Fibroblast of skin of left biceps (primary cell): ENCODE results near the gene FAM107A.

ENCODE experiments used
- DNase-seq, 2 experiments: peaks; one replicate each; pipeline ENCODE4 v3.0.0-alpha.2; 2013; ENCODE audit warnings: low read depth in 2 of 2

The FAM107A gene, protein sequence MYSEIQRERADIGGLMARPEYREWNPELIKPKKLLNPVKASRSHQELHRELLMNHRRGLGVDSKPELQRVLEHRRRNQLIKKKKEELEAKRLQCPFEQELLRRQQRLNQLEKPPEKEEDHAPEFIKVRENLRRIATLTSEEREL

DNA sequence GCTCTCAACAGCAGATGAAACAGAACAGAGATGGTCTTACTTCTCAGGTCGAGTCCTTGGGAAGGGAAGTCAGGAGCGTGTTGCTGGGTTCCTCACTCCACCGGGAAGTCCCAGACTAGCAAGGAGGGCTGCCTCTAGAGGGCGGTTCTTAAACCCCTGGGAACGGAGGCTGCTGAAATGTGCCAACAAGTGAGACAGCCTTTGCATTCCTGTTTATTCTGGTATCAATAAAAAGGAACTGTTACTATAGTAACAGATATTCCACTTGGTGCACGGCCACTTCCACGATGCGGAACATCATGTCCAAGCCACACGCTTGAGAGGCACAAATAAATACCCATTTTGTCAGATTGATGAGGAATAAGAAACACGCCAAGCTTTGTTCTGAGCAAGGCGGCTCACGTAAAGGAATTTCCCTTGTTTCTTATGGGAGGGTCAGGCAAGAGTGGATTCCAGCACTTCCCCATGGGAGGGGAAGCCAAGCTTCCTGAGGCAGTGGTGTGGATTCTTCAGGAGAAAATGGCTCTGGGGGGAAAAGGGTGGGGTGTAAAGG lies at the start of gene FAM107A:
Gene FAM107A (minus strand): TSS at position 123 of the 553 bp plus-strand sequence. CDS start 7,531 bp downstream, outside the sequence.
- DNase-seq, result no peak

DNA sequence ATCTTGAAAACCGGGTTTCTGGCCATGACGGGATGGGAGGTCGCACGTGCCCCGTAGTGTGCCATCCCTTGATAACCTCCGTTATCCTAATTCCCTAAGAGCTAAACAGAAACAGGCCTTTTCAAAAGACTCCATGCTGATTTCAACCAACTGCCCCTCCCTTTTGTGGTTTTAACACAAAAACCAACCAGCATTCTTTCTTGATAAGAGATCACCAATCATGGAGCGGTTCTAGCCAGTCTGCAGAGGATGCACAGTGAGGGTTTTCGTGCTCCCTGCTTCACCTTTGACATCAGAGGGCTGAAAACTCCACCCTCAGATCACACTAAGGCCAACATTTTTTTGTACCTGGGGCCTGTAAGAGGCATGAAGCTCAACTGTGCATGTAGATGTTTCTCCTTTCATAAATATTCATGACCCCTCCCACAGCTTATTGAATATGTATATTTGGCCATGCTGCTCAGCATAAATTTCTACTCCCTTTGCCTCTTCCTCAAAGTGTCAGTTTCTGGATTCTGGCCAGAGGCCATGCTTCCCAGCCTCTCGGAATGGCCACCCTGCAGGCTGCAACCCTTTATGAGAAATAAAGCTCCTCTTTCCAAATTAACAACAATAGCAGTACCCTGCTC lies 48.1 kb upstream of the FAM107A start:
- no peak for DNase-seq

DNA sequence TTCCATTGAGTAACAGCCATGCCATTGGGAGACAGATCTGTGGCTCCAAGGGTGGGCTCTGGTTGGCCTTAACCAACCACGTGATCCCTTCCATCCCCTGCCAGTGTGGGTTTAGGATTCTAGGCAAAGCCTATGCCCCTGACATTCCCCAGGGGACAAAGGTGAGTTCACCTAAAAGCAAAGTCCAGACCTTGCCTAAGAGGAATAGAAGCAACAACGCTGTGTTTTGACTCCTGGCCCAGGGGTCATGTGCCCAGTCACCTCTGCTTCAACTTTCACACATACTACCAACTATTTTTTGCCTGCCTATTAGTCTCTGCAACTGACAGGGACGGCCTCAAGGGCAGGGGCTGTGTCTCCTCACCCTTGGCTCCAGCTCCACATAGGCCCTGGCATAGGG lies 47.4 kb upstream of the FAM107A start:
- DNase-seq, result no peak

DNA sequence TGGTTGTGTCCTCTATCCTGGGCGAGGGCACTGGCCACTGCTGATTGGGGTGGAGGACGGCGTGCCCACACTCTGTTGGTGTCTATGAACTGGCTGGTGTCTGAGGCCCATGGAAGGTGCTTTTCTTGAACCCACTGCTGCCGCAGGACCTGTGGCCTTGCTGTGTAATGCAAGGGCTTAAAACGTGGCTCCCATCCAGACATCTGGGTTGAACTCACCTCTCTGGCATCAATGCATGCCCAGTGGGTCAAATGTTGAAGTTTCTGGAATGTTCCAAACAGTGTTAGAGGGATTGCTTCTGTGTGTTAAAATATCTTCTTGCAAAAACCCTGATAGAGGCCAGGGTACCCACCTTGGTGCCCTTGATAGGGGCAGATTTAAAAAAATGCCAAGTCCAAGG lies 46.8 kb upstream of the FAM107A start:
- DNase-seq, result no peak

DNA sequence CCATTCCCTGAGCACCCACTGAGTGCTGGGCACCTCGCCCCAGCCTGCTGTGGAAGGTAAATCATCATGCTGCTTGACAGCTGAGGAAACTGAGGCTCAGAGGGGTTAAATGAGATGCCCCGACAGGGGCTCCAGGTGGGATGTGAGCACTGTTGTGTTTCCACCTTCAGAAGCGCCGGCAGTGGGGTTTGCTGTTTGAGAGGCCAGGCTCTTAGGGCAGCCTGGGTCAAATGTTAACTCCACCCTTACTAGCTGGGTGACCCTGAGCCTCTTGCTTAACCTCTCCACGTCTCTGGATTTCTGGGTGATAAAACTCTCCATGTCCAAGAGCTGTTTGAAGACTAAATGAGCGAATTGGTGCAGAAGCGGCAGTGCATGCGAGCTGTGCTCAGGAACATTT lies 46.3 kb upstream of the FAM107A start:
- DNase-seq, result no peak

DNA sequence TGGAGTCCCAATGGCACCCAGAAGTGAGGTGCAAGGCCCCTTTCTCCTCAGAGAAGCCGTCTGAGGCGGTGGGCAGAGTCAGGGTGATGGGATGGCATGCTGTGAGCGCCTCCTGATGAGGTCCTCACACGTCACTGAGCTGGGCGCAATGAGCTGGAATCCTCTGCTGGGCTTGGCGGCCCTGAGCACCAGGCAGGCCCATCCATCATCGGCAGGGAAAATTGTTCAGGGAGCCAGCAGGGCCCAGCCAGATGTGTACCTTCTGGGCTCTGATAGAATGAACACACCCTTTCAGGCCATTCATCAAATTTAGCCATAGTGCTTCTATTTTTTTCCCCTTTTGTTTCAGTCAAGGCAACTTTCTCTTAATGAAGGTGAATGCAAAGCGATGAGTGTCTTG lies 45.7 kb upstream of the FAM107A start:
- no peak for DNase-seq

DNA sequence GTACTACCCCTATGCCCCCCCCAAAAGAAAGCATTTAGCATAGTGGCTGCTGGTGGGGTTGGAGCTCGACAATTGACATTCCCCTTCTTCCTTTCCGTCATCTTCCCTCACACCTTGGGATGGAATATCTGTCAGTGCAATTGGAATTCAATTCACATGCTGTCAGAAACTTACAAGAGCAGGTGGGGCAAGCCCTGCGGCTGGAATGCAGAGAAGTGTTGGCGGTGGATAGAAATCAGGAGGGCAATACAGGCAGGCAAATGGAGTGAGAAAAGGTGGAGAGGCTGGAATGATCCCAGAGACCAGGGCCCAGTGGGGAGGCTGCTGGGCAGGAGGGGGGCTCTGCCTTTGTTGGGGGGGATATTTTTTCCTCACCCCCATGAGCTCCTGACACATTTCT lies 45.2 kb upstream of the FAM107A start:
- DNase-seq, result no peak

DNA sequence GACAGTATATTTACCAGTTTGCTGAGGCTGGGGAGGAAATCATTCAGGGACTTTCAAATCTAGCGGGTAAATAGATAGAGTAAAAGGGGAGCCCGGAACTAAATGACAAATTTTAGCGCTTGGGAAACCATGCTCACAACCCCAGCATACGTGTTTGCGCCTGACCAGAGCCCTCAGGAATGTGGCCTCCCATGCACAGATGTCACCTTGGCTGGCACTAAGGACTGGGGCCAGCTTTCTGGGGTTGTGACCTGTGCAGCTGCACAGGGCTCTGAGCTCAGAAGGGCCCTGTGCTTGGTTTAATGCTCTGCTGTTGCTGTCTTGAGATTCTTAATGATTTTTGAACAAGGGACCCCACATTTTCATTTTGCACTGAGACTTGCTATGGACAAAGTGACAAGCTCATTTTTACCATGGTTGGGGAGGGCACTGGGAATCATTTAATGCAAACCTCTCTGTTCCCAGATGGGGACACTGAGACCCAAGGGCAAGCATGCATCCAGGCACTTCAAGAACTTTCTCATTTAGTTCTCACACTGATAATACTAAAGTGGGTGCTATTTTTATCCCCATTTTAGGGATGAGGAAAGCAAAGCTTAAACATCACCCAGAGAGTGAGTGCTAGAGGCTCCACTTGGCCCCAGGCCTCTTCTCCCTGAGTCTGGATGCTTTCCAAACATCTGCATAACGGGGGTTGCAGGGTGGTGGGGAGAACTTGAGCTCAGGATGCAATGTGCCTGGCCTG lies 44.1 kb upstream of the FAM107A start:
- no peak for DNase-seq

DNA sequence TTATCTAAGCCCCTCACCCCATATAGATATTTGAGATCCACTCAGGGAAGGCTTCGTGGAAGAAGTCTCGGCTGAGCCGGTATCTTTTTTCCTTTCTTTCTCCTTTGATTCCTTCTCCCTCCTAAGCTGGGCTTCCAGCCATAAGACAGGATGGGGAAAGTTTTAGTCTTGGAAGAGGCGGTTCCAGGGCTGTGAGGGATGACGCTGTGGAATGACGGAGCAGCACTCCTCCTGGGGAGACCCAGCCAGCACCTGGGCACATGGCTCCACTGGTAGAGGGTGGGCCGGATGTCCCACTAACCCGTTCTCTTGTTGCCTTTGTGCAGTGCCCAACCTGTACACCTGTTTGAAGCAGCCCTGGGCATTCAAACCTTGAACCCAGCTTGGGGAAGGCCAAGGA lies 43.2 kb upstream of the FAM107A start:
- DNase-seq, result no peak

DNA sequence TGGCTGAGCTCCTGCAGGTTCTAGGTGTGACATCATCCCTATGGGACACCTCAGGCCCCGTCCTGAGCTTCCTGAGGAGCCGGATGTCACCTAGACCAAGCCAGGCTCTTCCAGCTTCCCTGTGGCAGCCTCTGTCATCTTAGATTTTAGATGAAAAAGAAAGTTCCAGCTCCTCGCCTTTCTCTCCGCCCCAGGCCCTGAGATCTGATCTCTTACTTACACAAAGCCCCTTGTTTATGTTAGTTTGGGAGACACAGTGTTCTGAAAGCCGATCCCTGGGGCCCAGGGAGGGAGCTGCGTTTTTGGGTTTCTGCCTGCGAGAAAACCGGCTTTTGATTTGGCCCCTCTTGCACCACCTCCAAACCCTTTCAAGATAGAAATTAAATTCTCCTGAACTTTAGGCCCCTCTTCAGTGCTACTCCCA lies 40.2 kb upstream of the FAM107A start:
- no peak for DNase-seq

DNA sequence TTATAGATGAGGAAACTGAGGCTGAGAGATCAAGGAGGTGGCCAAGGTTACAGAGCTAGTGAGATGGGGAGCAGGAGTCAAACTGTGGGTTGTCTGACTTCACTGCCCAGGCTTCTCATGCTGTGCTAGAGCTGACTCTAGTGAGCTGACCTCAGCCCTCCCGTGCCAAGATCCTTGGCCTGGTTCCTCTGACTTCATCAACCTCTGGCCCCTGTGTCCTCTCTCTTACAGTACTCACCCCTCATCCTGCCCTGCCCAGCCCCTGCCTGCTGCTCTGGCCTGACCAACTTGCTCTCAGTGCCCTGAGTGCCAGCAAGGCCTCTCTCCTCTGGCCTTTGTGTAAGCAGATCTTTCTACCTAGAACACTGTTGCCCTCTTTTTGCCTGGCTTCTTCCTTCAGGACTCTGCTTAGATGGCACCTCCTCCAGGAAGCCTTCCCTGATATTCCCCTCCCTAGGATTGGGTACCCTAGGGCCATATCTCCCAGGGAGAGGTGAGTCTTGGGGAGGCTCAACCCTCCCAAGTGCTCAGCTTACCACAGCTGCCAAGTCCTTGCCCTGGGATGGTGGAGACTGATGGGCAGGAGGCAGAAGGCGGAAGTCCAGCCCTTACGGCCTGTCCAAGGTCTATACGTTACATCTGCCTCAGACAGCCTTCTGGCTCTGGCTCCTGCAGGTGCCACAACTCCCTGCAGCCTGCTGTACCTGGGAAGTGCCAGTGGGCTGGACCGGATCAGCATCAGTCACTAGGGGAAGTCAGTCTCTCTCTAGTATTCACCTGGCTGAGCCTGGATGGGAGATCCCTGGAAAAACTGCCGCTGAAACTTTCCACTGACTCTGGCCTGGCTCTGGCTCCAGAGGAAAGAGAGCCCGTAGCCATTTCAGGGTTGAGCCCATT lies 36.3 kb upstream of the FAM107A start:
- DNase-seq, result no peak

DNA sequence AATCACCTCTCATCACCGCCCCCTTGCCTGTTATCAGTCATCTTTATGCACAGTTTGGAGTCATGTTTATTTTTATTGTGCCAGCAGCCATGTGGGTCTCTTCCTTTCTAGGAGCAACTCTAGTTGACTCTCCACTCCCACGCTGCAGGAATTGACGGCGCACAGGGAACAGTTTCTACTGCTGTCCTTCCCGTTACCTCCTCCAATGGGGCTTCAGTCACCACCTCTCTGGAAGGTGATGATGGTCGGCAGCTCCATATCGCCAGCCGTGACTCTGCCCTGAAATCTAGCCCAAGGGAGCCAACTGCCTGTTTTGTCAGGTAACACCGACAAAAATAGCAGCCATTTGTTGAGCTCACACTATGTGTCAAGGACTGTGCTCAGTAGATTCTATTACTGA lies 35.6 kb upstream of the FAM107A start:
- no peak for DNase-seq

DNA sequence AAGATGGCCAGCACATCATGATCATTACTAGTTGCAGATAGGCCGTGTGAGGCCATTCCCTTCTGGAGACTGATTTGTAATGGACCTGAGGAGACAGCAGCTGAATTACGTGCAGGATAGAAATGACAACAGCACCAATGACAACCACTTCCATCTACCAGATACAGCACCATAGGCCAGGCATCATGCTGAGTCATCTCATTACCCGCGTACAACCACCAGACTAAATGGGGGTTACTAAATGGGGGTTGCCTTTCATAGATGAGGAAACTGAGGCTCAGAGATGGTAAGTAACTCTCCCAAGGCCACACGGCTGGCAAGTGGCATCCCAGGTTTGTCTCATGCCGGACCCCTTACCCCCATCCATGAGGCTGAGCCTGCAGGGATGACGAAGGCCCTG lies 32.8 kb upstream of the FAM107A start:
- DNase-seq, result no peak

DNA sequence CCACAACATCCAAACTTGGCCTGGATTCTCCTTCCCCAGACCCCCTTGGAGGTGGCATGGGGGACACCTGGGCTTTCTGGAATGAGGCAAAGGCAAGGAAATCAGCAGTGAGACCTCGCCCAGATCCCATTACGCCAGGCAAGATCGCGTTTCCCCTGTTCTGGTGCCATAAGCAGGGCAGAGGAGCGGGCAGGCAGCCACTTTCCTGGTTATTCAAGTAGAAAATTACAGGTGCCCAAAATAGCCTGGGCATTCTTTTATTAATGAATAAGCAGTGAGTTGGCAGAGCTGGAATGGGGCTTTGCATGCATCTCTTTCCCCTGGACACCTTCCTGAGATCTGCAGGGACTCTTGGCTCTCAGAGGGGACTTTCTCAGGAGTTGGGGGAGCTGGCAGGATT lies 31.5 kb upstream of the FAM107A start:
- no peak for DNase-seq

DNA sequence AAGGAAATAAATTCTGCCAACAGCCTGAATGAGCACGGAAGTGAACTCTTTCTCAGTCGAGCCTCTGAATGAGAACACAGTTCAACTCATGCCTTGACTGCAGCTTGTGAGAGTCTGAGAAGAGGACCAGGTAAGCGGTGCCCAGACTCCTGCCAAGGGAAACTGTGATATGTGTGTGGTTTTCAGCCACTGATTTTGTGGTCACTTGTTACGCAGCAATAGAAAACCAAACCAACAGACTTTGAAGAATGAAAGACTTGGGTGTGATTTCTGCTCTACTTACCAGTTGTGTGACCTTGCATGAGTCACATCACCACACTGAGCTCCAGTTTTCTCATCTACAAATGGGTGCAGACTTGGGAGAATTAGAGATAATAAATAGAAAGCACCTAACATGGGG lies 30.6 kb upstream of the FAM107A start:
- DNase-seq, result no peak

DNA sequence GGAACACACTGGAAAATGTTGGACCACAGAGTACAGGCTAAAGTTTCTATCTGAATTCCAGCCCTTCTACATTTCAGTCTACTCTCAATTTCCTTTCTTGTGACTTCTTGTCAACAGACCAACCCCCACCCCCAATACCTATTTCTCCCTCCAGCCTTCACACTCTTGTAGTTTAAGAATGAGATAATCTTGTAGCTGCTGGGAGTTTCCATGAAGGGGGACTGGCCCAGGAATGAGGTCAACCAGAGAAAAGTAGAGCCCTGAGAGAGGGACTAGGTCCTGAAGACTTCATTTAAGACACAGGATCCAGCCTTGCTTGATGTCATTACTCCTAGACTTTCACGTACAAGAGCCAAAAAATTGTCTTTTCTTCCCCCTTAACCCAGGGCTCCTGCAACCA lies 29.5 kb upstream of the FAM107A start:
- DNase-seq, result no peak

DNA sequence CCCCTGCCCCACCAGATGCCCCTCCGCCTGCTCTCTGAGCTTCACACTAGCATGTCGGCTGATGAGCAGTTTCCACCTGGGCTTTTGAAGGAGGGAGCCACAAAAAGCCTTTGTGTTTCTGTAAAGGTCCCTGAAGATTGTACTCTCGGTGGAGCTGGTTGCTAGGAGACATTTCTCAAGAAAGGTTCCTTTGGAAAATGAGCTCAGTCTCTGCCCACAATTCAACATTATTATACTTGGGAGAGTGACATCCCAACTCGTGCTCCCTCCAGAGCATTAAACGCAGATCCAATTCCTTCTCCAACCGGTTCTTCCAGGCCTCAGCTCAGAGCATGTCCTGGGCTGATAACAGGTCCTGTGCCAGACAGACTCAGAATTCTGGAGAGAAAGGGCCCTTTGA lies 26.8 kb upstream of the FAM107A start:
- no peak for DNase-seq

DNA sequence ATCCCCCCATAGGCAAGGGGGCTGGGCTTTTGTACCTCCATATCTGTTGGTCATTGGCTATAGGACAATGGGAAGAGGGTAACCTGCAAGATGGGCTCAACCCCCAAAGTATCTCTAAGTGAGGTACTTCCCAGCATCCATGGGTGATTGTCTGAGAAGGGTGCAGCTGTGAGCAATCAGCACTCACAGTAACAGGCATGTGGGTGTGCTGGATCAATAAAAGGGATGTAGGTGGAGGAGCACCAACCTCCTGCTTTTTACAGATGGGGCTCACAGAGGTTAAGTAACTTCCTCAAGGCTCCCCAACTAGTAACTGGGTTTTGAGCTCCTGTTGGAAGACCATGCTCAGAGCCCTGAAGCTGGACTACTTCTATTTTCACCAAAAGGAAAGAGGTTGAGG lies 26.4 kb upstream of the FAM107A start:
- no peak for DNase-seq

DNA sequence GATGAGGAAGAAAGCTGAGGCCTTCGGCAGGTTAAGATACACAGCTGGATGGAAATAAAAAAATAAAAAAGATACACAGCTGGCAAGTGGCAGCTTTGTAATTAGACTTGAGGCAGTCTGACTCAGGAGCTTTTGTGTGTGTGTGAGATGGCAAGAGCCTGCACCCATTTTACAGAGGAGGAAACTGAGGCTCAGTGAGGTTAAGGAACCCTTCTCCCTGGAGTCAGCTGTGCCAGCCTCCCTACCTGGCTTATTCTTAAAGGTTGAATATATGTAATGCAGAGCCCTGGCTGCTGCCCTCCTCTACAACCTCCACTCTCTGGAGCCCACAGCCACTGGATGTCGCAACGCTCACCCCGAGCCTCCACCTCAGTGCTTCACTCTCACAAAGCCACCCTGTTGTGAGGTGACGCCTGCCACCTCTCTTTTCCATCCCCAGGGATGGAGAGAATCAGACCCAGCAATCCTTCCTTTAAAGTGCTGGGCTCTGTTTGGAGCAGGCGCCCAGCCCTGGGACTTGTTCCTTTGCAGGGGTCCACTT lies 20.6 kb upstream of the FAM107A start:
- DNase-seq, result no peak

DNA sequence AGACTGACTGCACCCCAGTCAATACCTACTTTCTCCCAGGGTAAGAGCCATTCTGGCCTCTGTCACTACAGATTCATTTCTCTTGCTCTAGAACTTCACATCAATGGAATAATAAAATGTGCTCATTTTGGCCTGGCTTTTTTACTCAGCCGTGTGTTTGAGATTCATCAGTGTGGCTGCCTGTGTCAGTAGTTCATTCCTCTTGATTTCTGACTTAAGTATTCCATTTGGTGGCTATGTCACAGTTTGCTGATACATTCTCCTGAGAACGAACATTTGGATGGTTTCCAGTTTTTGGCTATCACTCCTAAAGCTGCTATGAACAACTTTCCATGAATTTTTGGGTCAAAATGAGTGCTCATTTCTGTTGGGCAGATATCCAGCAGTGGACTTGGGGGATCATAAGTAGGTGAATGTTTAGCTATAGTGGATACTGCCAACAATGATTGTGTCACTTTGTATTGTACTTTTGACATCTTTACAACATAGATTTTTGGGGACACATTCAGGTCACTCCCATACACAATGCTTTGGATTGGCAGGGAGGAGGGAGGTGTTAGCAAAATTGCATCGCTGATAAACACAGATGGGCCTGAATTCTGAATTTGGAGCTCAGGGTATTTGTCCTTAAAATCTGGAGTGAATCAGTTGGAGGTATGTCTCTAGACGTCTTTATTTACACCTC lies 19.8 kb upstream of the FAM107A start:
- no peak for DNase-seq

DNA sequence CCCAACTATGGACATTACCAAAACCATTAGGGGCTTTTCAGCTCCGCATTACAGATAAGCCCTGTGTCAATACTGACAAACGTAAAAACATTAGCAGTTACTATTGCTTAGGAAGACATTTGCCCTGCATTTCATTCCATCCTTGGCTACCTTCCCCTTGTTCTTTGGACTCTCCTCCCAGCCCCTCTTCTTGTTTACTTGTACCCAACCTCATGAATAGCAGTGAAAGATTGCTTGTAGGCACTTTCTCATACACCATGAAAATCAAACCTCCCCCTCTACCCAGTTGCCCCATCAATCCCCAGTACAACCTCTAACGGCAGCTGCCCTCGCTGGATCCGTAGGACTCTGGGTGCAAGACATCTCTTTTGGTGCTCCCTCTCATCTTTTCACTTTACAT lies 16.9 kb upstream of the FAM107A start:
- DNase-seq, result no peak
